Psoas muscle (tissue), 8 donors: ENCODE measurements around the gene MYO1E. TPM values are rescaled to one million over a fixed set of nuclear protein-coding genes. Genes with fewer than 3 reads are reported as not detected.
"Not testable (repeated sequence)": the region's sequence is repeated elsewhere in the genome, so short reads cannot be mapped to it uniquely, and the experiment has no call there.

Experiments used
- ATAC-seq, 4 donors: fragments of 200-7000 bp; cut with Tn5 transposase; one replicate each; pipeline ENCODE4 v1.9.1; 2020; ENCODE audit warnings: moderate library complexity in 3 of 4, mild to moderate bottlenecking in 2 of 4
- DNase-seq, 2 donors: peaks; one replicate each; pipeline ENCODE4 v3.0.0-alpha.2; 2020
- H3K27ac ChIP-seq: fragments of 200-600 bp; one replicate; pipeline ENCODE4 v1.8.0; 2022
- H3K27me3 ChIP-seq, 3 donors: fragments of 200-600 bp in 1 of 3; one replicate each; pipeline versions ENCODE4 v1.6.1 to v1.8.0; 2013 to 2022; ENCODE audit warnings: low read length in 2 of 3, mild to moderate bottlenecking in 2 of 3, moderate library complexity in 1 of 3; ENCODE audit not compliant: insufficient read depth in 3 of 3
- H3K36me3 ChIP-seq, 2 donors: fragments of 200-600 bp in 1 of 2; one replicate each; pipeline versions ENCODE4 v1.6.1 to v1.8.0; 2013 to 2022; ENCODE audit warnings: low read depth in 1 of 2, mild to moderate bottlenecking in 1 of 2, moderate library complexity in 1 of 2; ENCODE audit not compliant: insufficient read depth in 1 of 2
- H3K4me1 ChIP-seq: fragments of 200-600 bp; one replicate; pipeline ENCODE4 v1.8.0; 2022
- H3K4me3 ChIP-seq: fragments of 200-600 bp; one replicate; pipeline ENCODE4 v1.8.0; 2022; ENCODE audit warnings: mild to moderate bottlenecking
- H3K9me3 ChIP-seq: fragments of 200-600 bp; one replicate; pipeline ENCODE4 v1.8.0; 2022
- WGBS, 3 donors: extraction: QIAGEN DNeasy Blood & Tissue Kit; methylation state at CpG; one replicate each; pipeline versions ENCODE4 v1.1.6 to v1.1.7; 2013; 5-methylcytosine and 5-hydroxymethylcytosine counted together
- intact Hi-C, 2 donors: fragments of 100-400 bp; cut with DNase I; formaldehyde crosslinking; loops; one replicate each; pipeline versions ENCODE4 v1.11.0 to v1.14.2; 2022
- polyA plus RNA-seq, 3 donors: library from polyadenylated mRNA; stranded (reverse); fragments of 200-250 nt; gene quantifications; one replicate each; pipeline ENCODE4 v1.2.3, GENCODE V29; 2013
- total RNA-seq, 4 donors: library from RNA; stranded (reverse); fragmentation: NEBNext Ultra II Directional in 2 of 4; extraction: Animal tissue kit (Norgen Biotek cat#: 25700) in 2 of 4; gene quantifications; one replicate each; pipeline versions ENCODE4 v1.2.1 to v1.2.4, GENCODE V29; 2021 to 2023
- TF ChIP-seq, protein P1 (sequence below): fragments of 200-600 bp; IDR thresholded peaks from one replicate; pipeline ENCODE4 v1.8.0; 2022; ENCODE audit warnings: antibody characterized with exemption
- donor health status: healthy with polysubstance abuse.
- donor health status: DM: no; HTN: no; CAD: no; lungs with moderate emphysema.
- donor health status: Bipolar disorder and iron deficiency.
- donor health status: healthy.
- donor health status: DM: yes; HTN: yes; CAD: no.
- donor health status: DM: no; HTN: no; CAD: no.
- donor health status: DM: no; HTN: no; CAD: no.
- donor health status: DM: yes; HTN: yes; CAD: no.

MYO1E gene
- total and polyA plus RNA-seq, 7 donors = 10.0 to 53.7 (median 26.3) TPM

GRCh38 chr15:59405079-59405478 is 32.4 kb upstream of the MYO1E start:
- TF ChIP-seq, protein P1, sequence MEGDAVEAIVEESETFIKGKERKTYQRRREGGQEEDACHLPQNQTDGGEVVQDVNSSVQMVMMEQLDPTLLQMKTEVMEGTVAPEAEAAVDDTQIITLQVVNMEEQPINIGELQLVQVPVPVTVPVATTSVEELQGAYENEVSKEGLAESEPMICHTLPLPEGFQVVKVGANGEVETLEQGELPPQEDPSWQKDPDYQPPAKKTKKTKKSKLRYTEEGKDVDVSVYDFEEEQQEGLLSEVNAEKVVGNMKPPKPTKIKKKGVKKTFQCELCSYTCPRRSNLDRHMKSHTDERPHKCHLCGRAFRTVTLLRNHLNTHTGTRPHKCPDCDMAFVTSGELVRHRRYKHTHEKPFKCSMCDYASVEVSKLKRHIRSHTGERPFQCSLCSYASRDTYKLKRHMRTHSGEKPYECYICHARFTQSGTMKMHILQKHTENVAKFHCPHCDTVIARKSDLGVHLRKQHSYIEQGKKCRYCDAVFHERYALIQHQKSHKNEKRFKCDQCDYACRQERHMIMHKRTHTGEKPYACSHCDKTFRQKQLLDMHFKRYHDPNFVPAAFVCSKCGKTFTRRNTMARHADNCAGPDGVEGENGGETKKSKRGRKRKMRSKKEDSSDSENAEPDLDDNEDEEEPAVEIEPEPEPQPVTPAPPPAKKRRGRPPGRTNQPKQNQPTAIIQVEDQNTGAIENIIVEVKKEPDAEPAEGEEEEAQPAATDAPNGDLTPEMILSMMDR = no peak
- ATAC-seq (no peak), DNase-seq (no peak)
- no peak overlapping the region for H3K27ac ChIP-seq
- H3K27me3 ChIP-seq = no peaks in the 10 kb centered on the region
- no peak overlapping the region for H3K4me3 ChIP-seq
- intact Hi-C loops = no loop called here
- H3K4me1 ChIP-seq = no peaks in the 10 kb centered on the region
- WGBS, 3 donors = 72 to 78% (median 75%) methylated on average over 7 of the region's 7 CpGs
- H3K9me3 ChIP-seq = no peaks in the 10 kb centered on the region
- H3K36me3 ChIP-seq = no peaks in the 10 kb centered on the region

GRCh38 chr15:59401824-59402569 is 29.3 kb upstream of the MYO1E start:
- WGBS, 3 donors = 63 to 65% (median 64%) methylated on average over 15 of the region's 15 CpGs
- H3K9me3 ChIP-seq = no peaks in the 10 kb centered on the region
- no peaks in the 10 kb centered on the region for H3K27me3 ChIP-seq
- TF ChIP-seq, protein P1 = no peak
- intact Hi-C loops = no loop called here
- no peak for DNase-seq
- H3K4me1 ChIP-seq = no peaks in the 10 kb centered on the region
- no peak for ATAC-seq
- no peaks in the 10 kb centered on the region for H3K36me3 ChIP-seq
- no peak overlapping the region for H3K27ac ChIP-seq
- H3K4me3 ChIP-seq = no peak overlapping the region

DNA sequence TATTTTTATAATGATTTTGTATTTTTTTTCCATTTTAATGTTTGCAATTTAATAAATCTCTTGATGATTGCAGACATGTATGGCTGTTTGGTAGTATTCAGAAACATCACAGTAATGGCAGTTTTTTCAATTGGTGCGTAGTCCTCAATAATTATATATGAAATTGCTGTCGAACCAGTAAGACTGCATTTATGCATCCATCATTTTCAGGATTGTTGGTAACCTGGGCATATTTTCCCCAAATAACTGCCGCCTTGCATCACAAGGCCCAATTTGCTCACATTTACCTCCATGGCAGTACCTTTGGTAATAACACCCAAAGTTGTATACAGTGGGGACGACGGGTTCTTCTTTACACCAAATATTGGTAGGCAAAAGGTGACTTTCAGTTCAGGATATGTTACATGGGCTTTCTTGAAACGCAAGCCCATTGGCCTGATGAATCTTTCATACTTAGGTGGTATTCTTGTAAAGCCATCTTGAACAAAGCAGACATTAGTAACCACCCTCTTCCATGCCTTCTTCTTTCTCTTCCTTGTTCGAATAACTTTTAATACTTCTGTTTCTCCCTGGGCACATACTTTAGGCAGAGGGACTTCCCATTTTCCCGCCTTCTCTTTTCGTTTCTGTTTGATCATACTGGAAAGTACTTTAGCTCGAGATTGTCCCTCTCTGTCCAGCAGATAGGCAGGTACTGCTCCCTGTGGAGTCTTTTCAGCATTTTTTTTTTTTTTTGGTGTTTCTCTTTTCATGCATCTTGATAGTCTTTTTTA is 28.6 kb upstream of the MYO1E start:
- 84 to 89% (median 85%) methylated on average over 10 of the region's 10 CpGs for WGBS, 3 donors
- intact Hi-C loops = not testable (repeated sequence)

GRCh38 chr15:59400103-59400813 is 27.6 kb upstream of the MYO1E start:
- H3K36me3 ChIP-seq = no peaks in the 10 kb centered on the region
- ATAC-seq (no peak), DNase-seq (no peak)
- no peak overlapping the region for H3K27ac ChIP-seq
- intact Hi-C loops = no loop called here
- H3K4me3 ChIP-seq = no peak overlapping the region
- no peaks in the 10 kb centered on the region for H3K9me3 ChIP-seq
- TF ChIP-seq, protein P1 = no peak
- no peaks in the 10 kb centered on the region for H3K4me1 ChIP-seq
- H3K27me3 ChIP-seq = no peaks in the 10 kb centered on the region
- WGBS, 3 donors = 75 to 84% (median 77%) methylated on average over 13 of the region's 13 CpGs

More for the DNA sequence above, 28.6 kb upstream of the MYO1E start:
- H3K4me3 ChIP-seq, H3K27ac ChIP-seq, H3K27me3 ChIP-seq, H3K36me3 ChIP-seq, DNase-seq, ATAC-seq, H3K4me1 ChIP-seq, H3K9me3 ChIP-seq: not testable (repeated sequence)
